ENCODE measurements around the gene ZNF48.
A peak's percentile ranks its signal among the peaks of the same experiment; 100 is the strongest.

Gene ZNF48

DNA sequence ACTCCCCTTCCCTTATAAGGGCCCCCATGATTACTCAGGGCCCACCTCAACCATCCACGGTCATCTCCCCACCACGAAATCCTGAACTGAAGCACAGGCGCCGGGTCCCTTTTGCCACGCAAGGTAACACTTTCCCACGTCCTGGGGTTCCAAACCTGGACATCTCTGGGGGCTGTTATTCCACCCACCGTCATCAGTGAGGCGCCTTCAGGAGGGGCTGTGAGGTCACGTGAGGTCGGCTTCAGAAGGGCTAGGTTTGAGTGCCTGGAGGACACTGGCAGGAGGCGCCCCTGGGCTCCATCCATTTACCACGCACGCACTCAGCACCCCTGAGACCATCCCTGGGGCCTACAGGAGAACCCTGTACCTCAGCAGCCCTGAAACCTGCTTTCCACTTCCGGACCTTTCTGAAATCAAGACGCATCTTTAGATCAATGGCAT, 44.2 kb upstream of the ZNF48 start:
- TF ChIP-seq CTCF (IDR thresholded peaks at IDR 0.05; ENCODE audit: insufficient read depth, low read length, poor library complexity, severe bottlenecking) = no peak
- TF ChIP-seq EZH2phosphoT487 (conservative IDR thresholded peaks at IDR 0.05; ENCODE audit: low read length) = no peak
- Histone ChIP-seq H3K27me3 (ENCODE audit: low read length) (no peaks in the 10 kb centered on the region), H3K9me3 (ENCODE audit: insufficient read depth, low read length) (no peaks in the 10 kb centered on the region), H3K4me3 (ENCODE audit: insufficient read depth, low read length, poor library complexity, severe bottlenecking) (no peak overlapping the region), H3K79me2 (ENCODE audit: insufficient read depth, low read length) (peaks cover 21% of the 10 kb centered on the region), H3K36me3 (ENCODE audit: low read length) (no peaks in the 10 kb centered on the region), H3K9ac (ENCODE audit: low read length) (peak overlapping the region; percentile 39), H3K9me2 (replicated peaks; ENCODE audit: insufficient read depth, low read length) (no peaks in the 10 kb centered on the region), H2AFZ (ENCODE audit: low read depth, low read length, severe bottlenecking) (no peak overlapping the region), H4K20me1 (ENCODE audit: low read depth, low read length) (no peaks in the 10 kb centered on the region), H3K27ac (ENCODE audit: low read depth, low read length) (peak overlapping the region; percentile 95), H3F3A (ENCODE audit: insufficient read depth) (peaks cover 44% of the 10 kb centered on the region), H3K4me2 (ENCODE audit: low read depth, low read length, poor library complexity, severe bottlenecking) (peak overlapping the region; percentile 62)

DNA sequence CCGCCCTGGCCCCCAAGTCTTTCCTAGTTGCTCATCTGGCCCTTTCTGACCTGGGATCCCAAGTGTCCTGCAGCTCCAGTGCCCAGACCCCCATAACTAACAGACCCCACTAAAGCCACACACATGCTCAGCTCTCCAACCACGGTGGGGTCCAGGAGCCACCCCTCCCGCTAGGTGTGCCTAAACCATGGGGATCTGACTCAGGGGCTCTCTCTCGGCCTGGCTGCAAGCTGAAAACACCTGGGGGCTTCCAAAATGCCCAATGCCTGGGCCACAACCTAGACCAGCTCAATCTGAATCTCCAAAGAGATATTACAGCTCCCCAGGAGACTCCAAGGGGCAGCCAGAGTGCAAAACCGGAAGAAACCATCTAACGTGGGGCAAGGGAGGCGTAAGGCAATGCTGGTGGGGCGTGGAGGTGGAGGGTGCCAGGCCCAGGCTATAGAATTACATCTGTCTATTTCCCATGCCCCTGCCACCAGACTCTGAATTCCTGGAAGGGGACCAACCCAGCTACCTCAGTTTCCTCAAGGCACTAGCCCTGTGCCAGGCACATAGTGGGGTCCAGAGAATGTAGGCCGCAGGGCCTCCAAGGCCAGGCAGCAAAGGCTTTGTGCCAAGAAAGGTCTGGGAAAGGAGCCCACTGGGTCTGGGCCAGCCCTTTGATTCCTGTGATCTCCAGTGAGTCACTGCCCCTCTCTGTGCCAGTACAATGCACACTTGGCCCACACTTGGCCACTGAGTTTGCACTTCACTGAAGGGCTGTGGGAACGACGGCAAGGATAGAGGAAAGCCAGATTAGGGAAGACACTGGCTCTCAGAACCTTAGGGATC, 43.4 kb upstream of the ZNF48 start:
- Histone ChIP-seq H3K36me3 (ENCODE audit: low read length) (no peaks in the 10 kb centered on the region), H3K9ac (ENCODE audit: low read length) (peak overlapping the region; percentile 39), H2AFZ (ENCODE audit: low read depth, low read length, severe bottlenecking) (no peak overlapping the region), H3K4me3 (ENCODE audit: insufficient read depth, low read length, poor library complexity, severe bottlenecking) (no peak overlapping the region), H3K27ac (ENCODE audit: low read depth, low read length) (peak overlapping the region; percentile 95), H3K4me2 (ENCODE audit: low read depth, low read length, poor library complexity, severe bottlenecking) (peak overlapping the region; percentile 62), H3K9me3 (ENCODE audit: insufficient read depth, low read length) (no peaks in the 10 kb centered on the region), H3F3A (ENCODE audit: insufficient read depth) (peaks cover 48% of the 10 kb centered on the region), H3K27me3 (ENCODE audit: low read length) (no peaks in the 10 kb centered on the region), H3K79me2 (ENCODE audit: insufficient read depth, low read length) (peaks cover 21% of the 10 kb centered on the region), H4K20me1 (ENCODE audit: low read depth, low read length) (no peaks in the 10 kb centered on the region), H3K9me2 (replicated peaks; ENCODE audit: insufficient read depth, low read length) (no peaks in the 10 kb centered on the region)
- no peak for TF ChIP-seq CTCF (IDR thresholded peaks at IDR 0.05; ENCODE audit: insufficient read depth, low read length, poor library complexity, severe bottlenecking)
- no peak for TF ChIP-seq EZH2phosphoT487 (conservative IDR thresholded peaks at IDR 0.05; ENCODE audit: low read length)

GRCh38 chr16:30352488-30353401, 42.5 kb upstream of the ZNF48 start:
- Histone ChIP-seq H3K9me3 (ENCODE audit: insufficient read depth, low read length) (no peaks in the 10 kb centered on the region), H3K4me3 (ENCODE audit: insufficient read depth, low read length, poor library complexity, severe bottlenecking) (no peak overlapping the region), H3K36me3 (ENCODE audit: low read length) (no peaks in the 10 kb centered on the region), H3K9ac (ENCODE audit: low read length) (no peak overlapping the region), H3K4me2 (ENCODE audit: low read depth, low read length, poor library complexity, severe bottlenecking) (peak overlapping the region; percentile 90), H3K9me2 (replicated peaks; ENCODE audit: insufficient read depth, low read length) (no peaks in the 10 kb centered on the region), H4K20me1 (ENCODE audit: low read depth, low read length) (no peaks in the 10 kb centered on the region), H3F3A (ENCODE audit: insufficient read depth) (peaks cover 53% of the 10 kb centered on the region), H3K79me2 (ENCODE audit: insufficient read depth, low read length) (peaks cover 21% of the 10 kb centered on the region), H3K27ac (ENCODE audit: low read depth, low read length) (peak overlapping the region; percentile 95; the same call in 1 of the 2 replicates), H2AFZ (ENCODE audit: low read depth, low read length, severe bottlenecking) (no peak overlapping the region), H3K27me3 (ENCODE audit: low read length) (no peaks in the 10 kb centered on the region)
- TF ChIP-seq CTCF (IDR thresholded peaks at IDR 0.05; ENCODE audit: insufficient read depth, low read length, poor library complexity, severe bottlenecking) = no peak
- TF ChIP-seq EZH2phosphoT487 (conservative IDR thresholded peaks at IDR 0.05; ENCODE audit: low read length) = no peak
